HG03354 (cell line): Measurements from ENCODE around the gene RAPGEFL1.
"Not testable (repeated sequence)": the region's sequence is repeated elsewhere in the genome, so short reads cannot be mapped to it uniquely, and the experiment has no call there.

Experiments
- ATAC-seq: cut with Tn5 transposase; IDR thresholded peaks from one replicate; pipeline ENCODE4 v1.9.1; 2021; ENCODE audit warnings: mild to moderate bottlenecking; ENCODE audit not compliant: unreplicated experiment, poor library complexity, severe bottlenecking

Gene RAPGEFL1

GRCh38 chr17:40177275-40177874 is at the start of gene RAPGEFL1:
TSS of gene RAPGEFL1 (plus strand) at chr17:40177470. CDS start at chr17:40177862, 392 bp downstream.
- ATAC-seq = peak; percentile 74

DNA sequence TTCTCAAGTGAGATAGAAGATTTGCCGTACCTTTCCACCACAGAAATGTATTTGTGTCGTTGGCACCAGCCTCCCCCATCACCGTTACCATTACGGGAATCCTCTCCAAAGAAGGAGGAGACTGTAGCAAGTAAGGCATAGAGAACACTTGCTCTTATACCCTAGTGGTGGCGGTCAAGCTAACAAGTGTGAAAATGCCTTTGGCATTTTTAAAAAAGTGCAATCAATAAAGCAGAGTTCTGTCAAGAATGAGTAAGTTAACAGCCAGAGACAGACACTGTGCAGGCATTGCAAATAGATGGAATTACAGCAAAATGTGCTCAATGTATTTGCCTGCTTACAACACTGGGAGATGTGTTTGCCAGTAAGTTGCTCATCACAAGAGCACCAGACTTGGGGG is 47.8 kb upstream of the RAPGEFL1 start:
- ATAC-seq = no peak

DNA sequence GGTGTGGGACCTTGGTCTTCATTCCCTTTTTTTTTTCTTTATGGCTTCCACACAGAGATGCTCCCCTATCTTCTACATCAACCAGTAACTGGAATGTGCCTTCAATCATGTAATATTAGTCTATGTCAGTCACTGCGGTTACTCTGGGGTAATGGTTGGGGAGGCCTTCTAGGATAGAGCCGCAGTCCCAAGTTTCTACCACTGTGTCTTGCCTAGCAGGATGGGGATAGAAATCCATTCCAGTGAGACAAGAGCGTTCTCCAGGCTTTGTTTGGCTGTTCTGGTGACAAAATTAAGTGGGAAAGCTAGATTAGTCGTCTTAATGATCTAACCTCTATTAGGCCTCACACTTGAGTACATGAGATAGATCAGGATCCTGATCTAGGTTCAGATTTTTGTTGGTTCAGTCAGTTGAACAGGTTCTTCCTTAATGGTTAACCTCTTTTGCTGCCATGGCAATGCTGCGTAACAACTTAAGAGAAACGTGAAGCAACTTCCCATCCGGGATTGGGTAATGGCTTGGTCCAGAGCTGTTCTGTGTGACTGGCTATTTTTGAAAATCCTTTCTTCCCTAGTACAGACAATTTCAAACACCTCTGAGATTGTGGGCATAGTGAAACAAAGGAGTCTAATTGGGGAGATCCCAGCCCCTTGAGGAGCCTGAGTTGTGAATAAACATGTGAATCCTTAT is 46.8 kb upstream of the RAPGEFL1 start:
- no peak for ATAC-seq

GRCh38 chr17:40134184-40134583 is 43.1 kb upstream of the RAPGEFL1 start:
- no peak for ATAC-seq

DNA sequence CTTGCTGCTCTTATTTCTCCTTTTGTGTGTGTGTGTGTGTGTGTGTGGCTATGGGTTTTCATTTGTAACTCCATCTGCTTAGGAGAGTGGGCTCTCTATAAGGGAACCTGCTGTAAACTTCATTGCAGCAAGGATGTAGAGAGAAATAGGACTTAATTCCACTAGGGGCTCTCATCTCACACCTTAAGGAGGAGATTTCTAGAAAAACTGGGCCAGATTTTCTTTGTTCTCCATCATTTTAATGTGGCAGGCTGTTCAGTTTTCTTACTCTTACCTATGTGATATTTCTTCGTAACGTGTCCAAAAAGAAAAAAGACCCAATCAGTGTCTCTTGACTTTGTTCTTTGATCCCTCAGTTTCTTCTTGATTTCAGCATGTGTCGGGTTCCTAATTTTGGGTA is 41.5 kb upstream of the RAPGEFL1 start:
- no peak for ATAC-seq

DNA sequence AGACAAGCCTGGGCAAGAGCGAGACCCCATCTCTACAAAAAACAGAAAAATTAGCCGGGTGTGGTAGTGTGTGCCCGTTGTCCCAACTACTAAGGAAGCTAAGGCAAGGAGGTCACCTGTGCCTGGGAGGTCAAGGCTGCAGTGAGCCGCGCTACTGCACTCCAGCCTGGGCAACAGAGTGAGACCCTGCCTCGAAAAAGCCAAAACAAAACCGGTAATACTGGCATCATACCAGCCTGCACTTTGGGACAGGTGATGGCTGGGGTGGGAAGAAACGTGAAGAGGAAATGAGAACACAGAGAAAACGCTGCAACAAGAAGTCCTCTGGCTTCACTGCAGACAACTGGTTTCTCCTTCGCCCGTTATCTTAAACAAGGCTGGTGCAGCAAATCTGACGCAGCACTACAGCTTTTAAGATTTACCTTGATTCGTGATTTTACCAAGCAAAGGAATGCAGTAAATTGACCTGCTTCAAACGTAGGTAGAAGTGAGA is 37.7 kb upstream of the RAPGEFL1 start:
- ATAC-seq = peak; percentile 22

GRCh38 chr17:40143166-40143565 is 34.1 kb upstream of the RAPGEFL1 start:
- ATAC-seq = not testable (repeated sequence)

DNA sequence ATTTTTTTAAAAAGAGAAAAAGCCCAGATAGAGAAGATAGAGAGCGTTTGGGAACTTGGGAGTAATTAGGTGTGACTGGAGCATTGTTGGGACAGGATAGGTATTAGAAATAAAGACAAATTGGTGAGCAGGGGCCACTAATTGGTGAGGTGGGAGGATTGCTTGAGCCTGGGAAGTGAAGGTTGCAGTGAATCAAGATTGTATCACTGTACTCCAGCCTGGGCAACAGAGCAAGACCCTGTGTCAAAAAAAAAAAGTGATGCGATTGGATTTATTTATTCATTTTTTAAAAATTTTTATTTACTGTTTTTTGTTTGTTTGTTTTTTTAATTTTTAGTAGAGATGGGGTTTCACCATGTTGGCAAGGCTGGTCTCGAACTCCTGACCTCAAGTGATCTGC is 31.8 kb upstream of the RAPGEFL1 start:
- ATAC-seq = no peak

DNA sequence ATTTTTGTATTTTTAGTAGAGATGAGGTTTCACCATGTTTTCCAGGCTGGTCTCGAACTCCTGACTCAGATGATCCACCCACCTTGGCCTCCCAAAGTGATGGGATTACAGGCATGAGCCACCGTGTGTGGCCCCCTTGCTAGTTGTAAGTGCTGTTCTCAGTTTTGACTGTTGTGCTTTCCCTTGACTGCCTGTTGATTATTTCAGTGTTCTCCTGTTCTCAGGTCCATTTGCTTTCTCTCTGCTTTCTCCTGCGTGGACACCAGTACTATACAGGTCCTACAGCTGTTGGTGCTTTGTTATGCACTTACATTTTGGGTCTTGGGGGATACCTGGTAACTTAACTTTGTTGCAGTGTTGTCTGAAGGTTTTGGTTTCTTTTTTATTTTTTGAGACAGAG is 28.7 kb upstream of the RAPGEFL1 start:
- no peak for ATAC-seq

GRCh38 chr17:40150276-40150675 is 27.0 kb upstream of the RAPGEFL1 start:
- ATAC-seq = no peak

GRCh38 chr17:40151414-40151963 is 25.8 kb upstream of the RAPGEFL1 start:
- ATAC-seq = no peak

- ATAC-seq = no peak
Observed at GRCh38 chr17:40153603-40154236, 23.6 kb upstream of the RAPGEFL1 start.

DNA sequence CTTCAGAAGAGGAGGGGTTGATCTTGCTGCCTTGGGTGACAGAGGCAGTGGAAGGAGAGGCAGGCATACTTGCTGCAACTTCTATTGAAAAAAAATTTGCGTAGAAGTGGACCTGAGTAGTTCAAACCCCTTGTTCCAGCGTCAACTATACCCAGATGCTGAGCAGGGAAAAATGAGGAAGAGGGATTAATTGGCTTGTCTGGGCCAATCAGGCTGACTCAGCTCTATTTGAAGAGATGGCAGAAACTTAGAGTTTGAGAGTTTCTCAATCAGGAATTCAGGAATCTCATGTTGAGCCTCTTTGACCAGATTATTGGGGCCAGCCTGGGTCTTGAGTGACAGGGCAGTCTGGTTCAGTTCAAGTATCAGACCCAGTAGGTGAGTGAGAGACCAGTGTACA is 19.3 kb upstream of the RAPGEFL1 start:
- ATAC-seq = no peak

- no peak for ATAC-seq
Observed at GRCh38 chr17:40158438-40159013, 18.7 kb upstream of the RAPGEFL1 start.

DNA sequence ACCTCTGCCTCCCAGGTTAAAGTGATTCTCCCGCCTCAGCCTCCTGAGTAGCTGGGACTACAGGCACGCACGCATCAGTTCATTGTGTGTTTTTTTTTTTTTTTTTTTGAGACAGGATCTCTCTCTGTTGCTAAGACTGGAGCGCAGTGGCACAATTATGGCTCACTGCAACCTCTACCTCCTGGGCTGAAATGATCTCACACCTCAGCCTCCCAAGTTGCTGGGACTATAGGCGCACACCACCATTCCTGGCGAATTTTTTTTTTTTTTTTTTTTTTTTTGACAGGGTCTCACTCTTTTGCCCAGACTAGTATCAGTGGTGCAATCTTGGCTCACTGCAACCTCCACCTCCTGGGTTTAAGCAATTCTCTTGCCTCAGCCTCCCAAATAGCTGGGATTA is 17.8 kb upstream of the RAPGEFL1 start:
- no peak for ATAC-seq

DNA sequence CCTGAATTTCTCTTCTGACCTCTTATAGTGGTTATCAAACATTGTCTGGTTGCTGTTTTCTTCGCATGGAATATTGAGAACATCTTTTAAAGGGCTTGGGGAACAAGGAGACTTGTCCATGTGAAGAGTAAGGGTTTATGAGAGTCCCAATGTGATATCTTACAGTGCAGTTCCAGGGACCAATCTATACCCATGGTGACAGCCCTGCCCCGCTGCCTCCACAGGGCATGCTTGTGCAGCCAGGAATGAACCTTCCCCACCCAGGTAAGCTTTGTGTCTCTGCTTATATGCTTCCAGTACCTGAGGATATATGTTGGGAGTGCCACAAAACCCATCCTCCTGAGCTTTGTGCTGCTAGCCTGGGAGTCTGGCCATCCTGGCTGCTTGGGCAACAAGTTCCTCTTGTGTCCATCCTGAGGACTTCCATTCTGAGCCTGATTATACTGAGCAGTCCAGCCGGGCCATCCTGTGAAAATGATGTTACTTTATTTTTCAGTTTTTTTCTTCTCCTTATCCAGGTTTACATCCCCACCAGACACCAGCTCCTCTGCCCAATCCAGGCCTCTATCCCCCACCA is 9.5 kb upstream of the RAPGEFL1 start:
- no peak for ATAC-seq

DNA sequence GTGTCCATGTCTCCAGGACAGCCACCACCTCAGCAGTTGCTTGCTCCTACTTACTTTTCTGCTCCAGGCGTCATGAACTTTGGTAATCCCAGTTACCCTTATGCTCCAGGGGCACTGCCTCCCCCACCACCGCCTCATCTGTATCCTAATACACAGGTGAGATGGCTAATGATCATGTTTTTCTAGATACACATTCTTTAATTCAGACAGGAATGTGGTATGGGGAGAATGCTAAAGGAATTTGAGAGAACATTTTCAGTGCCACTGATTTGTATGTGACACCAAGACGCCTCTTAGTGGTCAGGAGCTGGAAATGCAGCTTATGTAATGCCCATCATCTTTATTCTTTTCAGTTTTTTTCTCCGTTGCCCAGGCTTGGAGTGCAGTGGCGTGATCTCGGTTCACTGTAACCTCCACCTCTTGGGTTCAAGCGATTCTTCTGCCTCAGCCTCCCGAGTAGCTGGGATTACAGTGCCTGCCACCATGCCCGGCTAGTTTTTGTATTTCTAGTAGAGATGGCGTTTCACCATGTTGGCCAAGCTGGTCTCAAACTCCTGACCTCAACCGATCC is 8.9 kb upstream of the RAPGEFL1 start:
- no peak for ATAC-seq

DNA sequence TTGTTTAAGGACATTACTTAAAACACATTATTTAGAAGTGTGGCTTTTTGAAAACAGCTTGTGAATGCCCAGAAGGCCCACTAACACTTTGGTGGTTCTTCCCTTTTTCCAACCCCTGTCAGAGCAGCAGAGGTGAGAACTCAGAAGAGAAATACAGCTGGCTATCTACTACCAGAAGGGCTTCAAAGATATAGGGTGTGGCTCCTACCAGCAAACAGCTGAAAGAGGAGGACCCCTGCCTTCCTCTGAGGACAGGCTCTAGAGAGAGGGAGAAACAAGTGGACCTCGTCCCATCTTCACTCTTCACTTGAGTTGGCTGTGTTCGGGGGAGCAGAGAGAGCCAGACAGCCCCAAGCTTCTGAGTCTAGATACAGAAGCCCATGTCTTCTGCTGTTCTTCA is 6.9 kb upstream of the RAPGEFL1 start:
- no peak for ATAC-seq

DNA sequence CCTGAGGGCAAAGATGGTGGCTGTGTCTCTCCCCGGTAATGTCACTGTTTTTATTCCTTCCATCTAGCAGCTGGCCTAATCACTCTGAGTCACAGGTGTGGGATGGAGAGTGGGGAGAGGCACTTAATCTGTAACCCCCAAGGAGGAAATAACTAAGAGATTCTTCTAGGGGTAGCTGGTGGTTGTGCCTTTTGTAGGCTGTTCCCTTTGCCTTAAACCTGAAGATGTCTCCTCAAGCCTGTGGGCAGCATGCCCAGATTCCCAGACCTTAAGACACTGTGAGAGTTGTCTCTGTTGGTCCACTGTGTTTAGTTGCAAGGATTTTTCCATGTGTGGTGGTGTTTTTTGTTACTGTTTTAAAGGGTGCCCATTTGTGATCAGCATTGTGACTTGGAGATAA is 5.5 kb upstream of the RAPGEFL1 start:
- ATAC-seq = no peak
